GM19395 (cell line): Measurements from ENCODE around the gene IL17REL.

Experiments
- ATAC-seq: cut with Tn5 transposase; IDR thresholded peaks from one replicate; pipeline ENCODE4 v1.9.1; 2021; ENCODE audit warnings: mild to moderate bottlenecking, moderate library complexity; ENCODE audit not compliant: unreplicated experiment

The IL17REL gene

DNA sequence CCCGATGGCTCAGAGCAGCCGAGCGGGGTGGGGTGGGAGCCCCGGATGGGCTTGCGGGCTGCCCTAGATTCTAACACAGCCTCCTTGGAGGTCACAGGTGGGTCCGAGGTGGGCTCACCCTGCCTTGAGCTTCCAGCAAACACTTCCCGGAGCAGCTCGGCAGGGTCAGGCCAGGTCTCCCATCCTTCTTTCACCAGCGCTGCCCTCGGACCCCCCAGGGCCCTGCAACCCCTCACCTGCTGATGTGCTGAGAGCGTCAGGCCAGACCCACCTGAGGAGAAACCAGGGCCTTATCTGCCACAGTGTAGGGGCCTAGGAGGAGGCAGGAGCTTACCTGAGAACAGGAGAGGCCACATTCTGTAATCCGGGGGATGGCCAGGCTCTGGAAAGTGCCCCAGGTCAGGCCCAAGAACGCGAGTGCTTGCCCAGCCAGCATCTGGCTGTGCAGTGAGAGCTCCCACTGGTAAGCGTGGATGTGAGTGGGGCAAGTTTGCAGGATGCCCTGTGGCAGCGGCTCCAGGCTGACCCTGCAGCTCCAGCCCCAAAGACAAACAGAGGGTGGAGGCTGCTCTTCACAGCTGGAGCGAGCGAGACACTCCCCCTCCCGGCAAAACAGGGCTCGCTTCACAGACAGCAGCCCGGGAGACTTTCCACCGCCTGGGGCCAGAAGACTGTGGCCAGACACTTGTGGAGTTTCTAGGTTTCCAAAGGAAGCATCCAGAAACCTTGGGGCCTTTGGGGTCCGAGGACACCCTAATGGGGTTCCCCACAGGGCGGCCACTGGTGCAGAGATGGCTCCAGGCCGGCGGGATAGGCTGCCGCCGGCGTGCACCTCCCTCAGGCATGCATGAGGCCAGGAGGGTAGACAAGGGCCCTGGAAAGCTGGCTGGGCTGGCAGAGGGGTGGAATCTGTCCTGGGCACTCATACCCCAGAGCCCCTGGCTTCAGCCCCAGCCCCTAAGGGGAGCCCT lies at the start of gene IL17REL:
TSS of gene IL17REL (minus strand) at position 555 of the 971 bp plus-strand sequence. CDS start at position 436, 119 bp downstream.
- ATAC-seq: no peak

DNA sequence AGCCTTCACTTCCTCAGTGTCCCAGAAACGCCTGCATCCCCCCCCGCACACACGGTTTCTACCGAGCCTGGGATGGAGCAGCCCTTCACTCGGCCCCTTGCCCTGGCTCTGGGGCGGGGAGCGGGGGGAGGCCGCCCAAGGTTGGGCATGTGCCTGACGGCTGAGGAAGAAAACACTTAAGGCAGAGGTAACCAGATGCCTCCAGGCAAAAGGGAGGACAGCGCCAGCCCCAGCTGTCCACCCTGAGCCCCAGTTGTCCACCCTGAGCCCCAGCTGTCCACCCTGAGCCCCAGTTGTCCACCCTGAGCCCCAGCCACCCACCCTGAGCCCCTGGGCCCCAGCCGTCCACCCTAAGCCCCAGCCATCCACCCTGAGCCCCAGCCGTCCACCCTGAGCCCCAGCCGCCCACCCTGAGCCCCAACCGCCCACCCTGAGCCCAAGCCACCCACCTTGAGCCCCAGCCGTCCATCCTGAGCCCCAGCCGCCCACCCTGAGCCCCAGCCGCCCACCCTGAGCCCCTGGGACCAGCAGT lies 49.3 kb upstream of the IL17REL start:
- no peak for ATAC-seq

DNA sequence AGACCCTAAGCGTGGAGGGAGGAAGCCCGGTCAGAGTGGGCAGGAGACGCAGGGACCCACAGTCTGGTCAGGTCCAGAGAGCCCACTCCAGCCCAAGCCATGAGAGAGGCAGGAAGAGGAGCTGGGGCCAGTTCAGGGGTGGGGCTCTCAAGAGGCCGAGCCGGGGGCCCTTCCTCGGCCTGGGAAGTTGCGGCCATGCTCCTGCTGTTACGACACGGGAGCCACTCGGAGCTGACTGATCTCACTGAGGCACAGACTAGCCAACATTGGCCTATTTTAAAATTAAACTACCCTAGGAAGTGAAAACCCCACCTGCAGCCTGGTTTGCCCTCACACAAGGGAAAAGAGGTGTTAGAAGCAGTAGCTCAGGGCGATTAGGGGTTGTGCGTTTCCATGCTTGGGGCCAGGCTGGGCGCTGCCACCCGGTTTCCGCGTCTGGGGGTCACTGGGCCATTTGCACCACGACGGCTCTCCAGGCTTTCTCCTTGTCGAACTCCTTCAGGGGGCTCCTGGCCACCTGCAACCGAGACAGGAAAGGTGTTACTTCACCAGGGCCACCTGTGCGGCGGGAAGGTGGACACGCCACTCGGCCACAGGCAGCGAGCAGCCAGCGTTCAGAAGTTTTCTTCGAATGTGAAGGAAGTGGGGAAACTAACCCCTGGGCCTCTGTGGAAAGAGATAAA lies 48.7 kb upstream of the IL17REL start:
- no peak for ATAC-seq

DNA sequence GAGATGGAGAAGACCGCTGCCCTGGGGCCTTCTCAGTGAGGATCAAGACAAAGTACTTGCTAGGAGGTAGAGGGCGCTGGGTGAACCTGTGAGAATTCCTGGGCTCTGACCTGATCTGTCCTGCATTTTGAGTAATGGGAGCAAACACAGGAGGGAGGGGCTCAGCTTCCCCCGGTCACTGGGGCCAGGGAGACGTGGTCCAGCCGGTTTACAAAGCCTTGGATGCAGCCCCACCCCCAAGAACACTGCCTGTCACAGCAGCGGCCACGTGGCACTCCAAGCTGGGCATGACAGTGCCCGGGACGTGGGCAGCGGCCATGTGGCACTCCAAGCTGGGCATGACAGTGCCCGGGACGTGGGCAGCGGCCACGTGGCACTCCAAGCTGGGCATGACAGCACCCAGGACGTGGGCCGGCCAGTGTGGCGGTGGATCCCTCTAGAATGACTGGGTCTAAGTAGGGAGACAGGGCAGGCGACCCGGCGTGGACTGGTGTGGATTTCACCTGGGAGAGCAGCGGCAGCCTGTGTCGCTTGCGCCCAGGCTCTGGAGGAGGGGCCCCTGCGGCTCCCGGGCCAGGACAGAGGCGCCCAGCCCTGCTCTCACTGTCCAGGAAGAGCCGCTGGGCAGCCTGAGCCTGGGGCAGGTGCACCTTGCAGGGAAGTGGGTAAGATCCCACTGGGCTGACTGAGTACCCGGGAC lies 48.0 kb upstream of the IL17REL start:
- ATAC-seq: no peak

DNA sequence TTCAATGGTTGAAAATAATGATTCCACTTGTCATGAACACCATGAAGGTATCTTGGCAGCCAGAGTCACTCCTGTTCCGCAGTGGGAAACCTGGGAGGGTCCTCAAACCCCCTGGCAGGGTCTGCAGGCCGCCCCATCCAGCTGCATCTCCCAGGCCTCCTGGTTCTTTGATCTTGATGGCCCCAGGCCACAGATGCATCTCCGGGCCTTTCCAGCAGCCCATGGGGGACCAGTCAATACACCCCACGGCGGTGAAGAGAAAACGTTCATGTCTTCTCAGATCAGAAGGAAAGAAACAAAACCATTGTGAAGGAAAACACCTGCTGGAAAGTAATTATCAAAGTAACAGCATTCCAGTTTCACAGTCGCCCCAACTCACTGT lies 47.3 kb upstream of the IL17REL start:
- no peak for ATAC-seq

DNA sequence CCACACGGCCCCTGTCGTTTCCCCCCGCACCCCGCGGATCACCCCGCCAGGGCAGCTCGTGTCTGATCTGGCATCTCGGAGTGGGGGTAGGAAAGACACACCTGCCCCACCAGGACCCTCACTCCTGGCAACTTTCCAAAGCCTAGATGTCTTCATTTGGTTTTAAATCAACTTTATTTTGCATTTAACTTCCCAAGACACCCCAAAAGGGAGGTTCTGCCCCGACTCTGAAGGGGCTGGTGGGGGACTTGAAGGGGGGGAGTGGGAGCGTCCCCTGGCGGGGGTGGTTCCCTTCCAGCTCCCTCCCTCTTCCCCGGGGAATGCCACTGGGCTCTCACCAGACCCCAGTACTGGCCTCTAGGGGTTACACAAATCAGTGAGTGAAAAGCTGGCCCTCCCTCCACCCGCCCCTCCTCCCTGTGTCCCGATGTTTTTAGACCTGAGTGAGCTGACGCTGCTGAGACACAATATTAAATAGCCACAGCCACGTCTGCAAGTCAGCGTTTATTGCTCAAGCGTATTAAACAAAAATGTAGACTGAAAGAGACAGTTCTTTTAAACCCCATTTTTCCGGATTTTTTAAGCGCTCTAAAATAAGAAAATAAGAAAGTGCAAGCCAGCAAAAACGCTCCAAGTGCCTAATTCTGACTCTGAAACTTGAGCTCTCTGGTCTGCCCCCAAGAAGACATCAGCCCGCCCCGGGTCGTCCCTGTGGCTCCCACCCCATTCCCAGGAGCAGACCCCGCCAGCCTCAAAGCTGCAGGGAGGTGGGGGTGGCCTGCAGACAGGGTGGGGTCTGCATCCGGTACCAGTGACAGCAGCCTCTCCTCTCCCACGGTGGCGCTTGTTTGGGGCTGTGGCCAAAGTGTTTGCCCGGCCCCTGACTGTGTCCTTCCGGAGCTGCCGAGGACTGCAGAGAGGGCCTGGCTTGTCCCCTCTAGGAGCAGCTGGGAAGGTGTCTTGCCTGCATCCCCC lies 46.6 kb upstream of the IL17REL start:
- ATAC-seq: no peak

DNA sequence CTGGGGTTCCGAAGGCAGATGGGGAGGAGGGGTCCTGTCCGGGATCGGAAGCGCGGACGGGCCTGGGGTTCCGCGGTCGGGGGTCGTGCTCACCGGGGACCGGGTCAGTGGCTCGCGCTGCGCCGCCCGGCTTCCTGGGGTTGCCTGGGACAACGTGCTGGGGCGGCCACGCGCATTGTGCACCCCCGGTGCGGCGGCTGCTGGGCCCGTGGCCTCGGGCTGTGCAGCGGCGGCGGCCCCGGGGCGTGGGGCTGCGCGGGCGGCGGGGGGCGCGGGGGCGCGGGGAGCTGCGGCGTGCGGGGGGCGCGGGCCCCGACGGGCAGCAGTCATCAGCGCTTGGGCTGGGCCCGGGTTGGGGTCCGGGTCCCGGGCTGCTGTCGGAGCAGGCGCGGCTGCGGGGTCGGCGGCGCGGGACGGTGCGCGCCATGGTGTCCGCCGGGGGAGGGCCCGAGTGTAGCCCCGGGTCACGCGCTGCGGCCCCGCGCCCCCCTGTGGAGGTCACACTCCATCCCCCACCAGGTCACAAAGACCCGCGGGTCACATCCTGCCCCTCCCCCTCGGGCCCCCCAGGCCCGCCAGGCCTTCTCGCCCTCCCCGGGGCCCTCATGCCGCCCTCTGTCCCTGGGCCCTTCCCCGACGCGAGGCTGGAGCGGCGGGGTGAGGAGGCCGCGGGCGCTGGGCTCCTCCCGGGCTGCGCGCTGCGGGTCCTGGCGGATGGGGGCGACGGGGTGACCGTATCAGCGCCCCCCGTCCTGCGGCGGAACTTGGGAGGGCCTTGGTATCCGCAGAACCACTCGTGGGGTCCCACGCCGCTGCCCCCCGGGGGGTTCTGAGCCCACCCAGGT lies 45.7 kb upstream of the IL17REL start, which contains the start of gene TTLL8:
TSS of gene TTLL8 (minus strand) at position 238 of the 845 bp plus-strand sequence.
- ATAC-seq: no peak

DNA sequence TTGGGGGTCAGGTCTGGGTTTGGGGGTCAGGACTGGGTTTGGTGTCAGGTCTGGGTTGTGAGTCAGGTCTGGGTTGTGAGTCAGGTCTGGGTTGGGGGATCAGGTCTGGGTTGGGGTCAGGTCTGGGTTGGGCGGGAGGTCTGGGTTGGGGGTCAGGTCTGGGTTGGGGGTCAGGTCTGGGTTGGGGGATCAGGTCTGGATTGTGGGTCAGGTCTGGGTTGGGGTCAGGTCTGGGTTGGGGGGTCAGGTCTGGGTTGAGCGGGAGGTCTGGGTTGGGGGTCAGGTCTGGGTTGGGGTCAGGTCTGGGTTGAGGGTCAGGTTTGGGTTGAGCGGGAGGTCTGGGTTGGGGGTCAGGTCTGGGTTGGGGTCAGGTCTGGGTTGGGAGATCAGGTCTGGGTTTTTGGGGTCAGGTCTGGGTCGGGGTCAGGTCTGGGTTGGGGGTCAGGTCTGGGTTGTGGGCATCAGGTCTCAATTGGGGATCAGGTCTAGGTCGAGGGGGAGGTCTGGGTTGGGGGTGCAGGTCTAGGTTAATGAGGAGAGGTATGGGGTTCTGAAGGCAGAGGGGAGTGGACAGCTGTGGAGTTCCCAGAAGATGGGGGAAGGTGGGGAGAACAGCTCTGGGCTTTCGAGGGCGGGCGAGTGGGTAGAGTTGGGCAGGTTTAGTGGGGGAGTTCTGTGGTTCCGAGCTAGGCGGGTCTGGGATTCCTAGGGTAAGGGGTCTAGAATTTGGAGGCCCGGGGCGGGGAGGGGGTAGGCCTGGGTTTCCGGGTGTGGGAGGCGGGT lies 44.9 kb upstream of the IL17REL start:
- ATAC-seq: no peak

DNA sequence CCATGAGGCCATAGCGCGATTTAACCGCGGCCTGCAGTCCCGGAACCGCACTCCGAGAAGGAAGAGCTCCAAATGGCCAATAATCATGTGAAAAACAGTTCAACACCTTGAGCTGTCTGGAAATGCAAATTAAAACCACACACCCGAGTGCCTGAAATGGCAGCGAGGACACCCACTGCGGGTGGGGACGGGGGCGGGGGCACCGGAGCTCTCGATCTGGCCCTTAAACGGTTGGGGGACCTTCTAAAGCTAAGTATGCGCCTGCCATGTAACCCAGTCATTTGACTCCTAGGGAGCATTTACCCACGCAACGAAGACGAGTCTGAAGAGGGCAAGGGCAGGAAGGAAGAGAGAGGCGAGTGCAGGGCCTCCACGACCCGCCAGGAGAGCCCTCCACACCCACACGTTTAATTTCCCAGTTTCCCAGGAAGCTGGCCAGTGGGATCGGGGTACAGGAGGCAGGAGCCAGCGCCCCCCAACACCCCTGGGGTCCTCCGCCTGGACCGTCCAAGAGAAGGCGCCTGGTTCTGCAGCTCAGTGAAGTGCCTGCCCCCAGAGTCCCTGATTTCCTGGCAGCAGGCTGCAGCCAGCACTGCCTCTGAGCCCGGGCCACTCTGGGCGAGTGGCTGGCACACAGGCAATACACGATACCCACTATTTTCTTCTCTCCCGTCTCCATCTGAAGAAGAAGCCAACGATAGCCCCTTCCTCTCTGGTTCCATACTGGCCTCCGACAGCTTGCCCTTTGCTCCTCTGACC lies 43.8 kb upstream of the IL17REL start:
- no peak for ATAC-seq

DNA sequence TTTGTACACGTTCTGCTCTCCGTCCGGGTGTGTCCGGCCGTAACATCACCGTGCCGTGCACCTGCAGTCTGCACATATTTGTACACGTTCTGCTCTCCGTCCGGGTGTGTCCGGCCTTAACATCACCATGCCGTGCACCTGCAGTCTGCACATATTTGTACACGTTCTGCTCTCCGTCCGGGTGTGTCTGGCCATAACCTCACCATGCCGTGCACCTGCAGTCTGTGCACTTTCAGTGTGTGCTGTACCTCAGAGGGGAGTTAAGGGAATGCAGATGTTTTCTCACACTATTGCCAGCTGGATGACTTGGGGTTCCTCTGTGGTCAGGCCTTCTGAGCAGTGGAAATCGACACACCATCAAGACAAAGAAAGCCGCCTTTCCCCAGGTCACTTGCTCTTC lies 41.3 kb upstream of the IL17REL start:
- no peak for ATAC-seq

DNA sequence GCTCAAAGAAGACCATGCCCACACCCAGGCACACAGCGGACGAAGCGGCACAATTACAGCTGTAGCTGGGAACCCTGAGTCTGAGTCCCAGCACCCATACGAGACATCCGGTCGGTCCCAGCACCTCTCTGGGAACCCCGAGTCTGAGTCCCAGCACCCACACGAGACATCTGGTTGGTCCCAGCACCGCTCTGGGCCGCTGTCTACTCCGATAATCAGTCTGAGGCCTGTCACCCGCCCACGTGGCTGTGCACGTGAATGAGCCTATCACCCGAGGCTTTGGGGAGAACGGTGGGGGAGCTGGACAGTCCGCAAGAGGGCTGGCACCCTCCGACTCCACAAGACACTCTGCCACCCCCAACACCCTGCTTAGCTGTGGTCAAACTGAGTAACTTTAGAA lies 39.4 kb upstream of the IL17REL start:
- no peak for ATAC-seq

DNA sequence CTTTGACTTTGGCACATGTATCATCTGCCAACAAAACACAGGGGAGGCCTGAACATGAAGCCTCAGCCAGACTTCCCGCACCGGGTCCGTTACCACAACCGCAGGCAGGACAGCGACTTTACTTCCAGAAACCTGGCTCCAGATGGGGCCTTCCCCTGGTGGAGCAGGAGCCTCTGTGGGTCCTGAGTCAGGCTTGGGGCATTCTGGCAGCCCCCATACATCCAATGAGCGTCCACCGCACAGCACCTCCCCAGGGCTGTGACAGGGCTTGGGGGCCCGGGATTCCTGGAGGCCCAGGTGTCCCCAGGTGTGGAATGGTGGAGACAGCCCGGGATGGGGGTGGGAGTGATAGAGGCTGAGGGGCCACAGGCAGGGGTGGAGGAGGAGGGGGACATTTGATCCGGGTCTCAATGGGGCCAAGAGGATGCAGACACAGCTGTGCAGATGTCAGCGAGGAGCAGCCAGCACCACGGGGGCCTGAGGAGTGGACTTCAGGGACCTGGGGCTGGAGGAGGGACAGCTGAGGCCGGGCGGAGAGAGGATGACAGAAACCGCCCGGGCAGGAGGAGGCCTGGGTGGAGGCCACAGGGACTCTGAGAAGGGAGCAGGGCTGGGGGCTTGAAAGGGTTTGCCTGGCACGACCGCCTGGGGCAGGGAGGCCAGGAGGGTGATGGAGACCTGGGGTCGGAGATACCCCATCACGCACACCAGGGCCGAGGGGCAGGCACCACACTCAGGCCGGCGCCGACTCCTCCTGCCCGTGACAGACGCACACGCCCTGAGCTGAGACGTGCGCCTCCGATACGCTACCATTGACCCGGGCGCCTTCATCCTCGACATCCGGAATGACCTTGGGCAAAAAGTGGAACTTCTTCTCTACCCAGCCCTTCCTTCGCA lies 37.0 kb upstream of the IL17REL start:
- no peak for ATAC-seq

DNA sequence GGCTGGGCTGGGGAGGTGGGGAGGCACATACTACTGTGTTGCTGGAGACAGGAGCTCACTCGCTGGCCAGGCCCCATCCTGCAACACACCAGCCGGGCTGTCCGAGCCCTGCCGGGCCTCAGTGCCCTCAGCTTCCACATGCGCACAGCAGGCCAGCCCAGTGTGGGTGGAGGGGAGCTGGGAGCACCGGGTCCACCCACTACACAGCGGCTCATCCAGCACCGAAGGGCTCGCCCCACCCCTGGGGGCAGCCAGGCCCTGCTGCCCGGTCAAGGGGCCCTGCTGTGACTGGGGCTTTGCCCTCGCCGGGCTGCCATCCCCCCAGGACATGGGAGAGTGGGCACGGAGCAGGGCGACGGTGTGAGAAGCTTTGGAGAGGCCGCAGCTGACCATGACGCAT lies 36.3 kb upstream of the IL17REL start:
- no peak for ATAC-seq

DNA sequence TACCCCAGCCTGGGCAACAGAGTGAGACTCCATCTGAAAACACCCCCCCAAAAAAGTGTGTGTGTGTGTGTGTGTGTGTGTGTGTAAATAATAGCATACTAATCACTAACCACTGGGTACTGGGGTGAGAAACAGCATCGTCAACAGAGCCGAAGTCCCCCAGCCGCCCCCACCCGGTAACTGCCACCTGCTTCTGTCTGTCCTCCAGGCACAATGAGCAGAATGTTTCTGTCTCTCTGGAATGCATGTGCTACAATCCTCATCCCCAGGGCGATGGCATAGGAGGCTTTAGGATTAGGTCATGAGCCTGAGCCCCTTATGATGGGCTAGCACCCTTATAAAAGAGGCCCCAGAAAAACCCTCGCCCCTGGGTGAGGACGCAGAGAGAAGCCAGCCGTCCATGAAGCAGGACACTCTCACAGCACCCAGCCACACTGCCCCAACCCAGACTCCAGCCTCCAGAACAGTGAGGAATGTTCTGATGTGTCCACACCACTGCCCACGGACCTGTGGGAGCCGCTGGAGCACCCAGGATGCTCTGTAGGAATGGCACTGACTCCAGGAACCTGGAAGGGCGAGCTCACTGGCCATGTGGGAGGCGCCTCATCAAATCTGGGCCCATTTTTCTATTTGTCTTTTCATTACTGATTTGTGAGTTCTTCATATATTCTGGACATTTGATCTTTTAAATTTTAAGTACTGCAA lies 35.6 kb upstream of the IL17REL start:
- ATAC-seq: no peak

DNA sequence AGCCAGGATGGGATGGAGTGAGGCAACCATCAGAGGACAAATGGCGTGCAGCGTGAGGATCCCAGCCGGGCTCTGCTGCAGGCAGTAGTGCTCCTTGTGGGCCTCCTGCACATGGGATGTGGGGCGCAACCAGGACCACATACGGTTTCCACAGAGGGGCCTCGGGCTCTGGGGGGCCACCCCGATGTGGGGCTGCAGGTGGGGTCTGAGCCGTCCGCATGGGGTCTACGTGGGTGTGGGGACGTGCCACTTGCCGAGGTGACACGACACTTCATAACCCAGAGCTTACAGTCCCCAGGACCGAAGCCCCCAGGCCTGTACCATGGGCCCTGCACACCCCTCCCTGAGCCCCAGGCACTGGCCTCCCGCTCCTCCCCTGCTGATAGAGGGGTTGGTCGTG lies 34.8 kb upstream of the IL17REL start:
- no peak for ATAC-seq
